ENCODE measurements around the gene AIMP1. TPM values are rescaled to one million over a fixed set of nuclear protein-coding genes. Genes with fewer than 3 reads are reported as not detected.

Gene AIMP1
- total and polyA plus RNA-seq, 12 donors, result 22.8 to 38.6 (median 36.0) TPM

GRCh38 chr4:106334741-106335470, 18.6 kb downstream of the AIMP1 start:
- Histone ChIP-seq H3K36me3 (peaks cover 0 to 100% (median 65%) of the 10 kb centered on the region in 9 donors), H3K27ac (no peak overlapping the region), H3K4me3 (no peak overlapping the region), H3K4me1 (no peaks in the 10 kb centered on the region), H3K27me3 (no peaks in the 10 kb centered on the region), H3K9me3 (peaks cover 0 to 11% (median 4%) of the 10 kb centered on the region in 11 donors)
- DNase-seq (no peak), ATAC-seq (no peak)
- 90 to 98% methylated on average over 1 of the region's 1 CpG for WGBS, 2 donors
- intact Hi-C loops (cut with DNase I), result no loop called here
- TF ChIP-seq CTCF (IDR thresholded peaks at IDR 0.05), result no peak

- intact Hi-C loops (cut with DNase I), result no loop called here
- WGBS, 2 donors, result 97 to 98% methylated on average over 3 of the region's 3 CpGs
- DNase-seq (no peak), ATAC-seq (no peak)
- Histone ChIP-seq H3K36me3 (peaks cover 0 to 100% (median 54%) of the 10 kb centered on the region in 9 donors), H3K4me3 (no peak overlapping the region), H3K27me3 (no peaks in the 10 kb centered on the region), H3K27ac (no peak overlapping the region), H3K4me1 (no peaks in the 10 kb centered on the region), H3K9me3 (peaks cover 0 to 27% (median 4%) of the 10 kb centered on the region in 11 donors)
- no peak for TF ChIP-seq CTCF (IDR thresholded peaks at IDR 0.05)
Measured at GRCh38 chr4:106336618-106337017, 20.3 kb downstream of the AIMP1 start.

GRCh38 chr4:106337916-106338315, 21.6 kb downstream of the AIMP1 start:
- no peaks in the 10 kb centered on the region for H3K4me1 ChIP-seq
- TF ChIP-seq CTCF (IDR thresholded peaks at IDR 0.05), result no peak
- H3K27ac ChIP-seq, result no peak overlapping the region
- H3K36me3 ChIP-seq, result peaks cover 0 to 90% (median 46%) of the 10 kb centered on the region in 9 donors
- no peak for ATAC-seq
- intact Hi-C loops (cut with DNase I), result no loop called here
- H3K4me3 ChIP-seq, result no peak overlapping the region
- no peak for DNase-seq
- peaks cover 0 to 29% (median 4%) of the 10 kb centered on the region in 11 donors for H3K9me3 ChIP-seq
- H3K27me3 ChIP-seq, result no peaks in the 10 kb centered on the region

GRCh38 chr4:106338671-106339070, 22.3 kb downstream of the AIMP1 start:
- TF ChIP-seq CTCF (IDR thresholded peaks at IDR 0.05), result no peak
- no peaks in the 10 kb centered on the region for H3K27me3 ChIP-seq
- peaks cover 0 to 29% (median 4%) of the 10 kb centered on the region in 11 donors for H3K9me3 ChIP-seq
- H3K4me1 ChIP-seq, result peaks cover 0 to 7% (median 0%) of the 10 kb centered on the region in 9 donors
- peaks cover 0 to 82% (median 42%) of the 10 kb centered on the region in 9 donors for H3K36me3 ChIP-seq
- DNase-seq (no peak), ATAC-seq (no peak)
- H3K27ac ChIP-seq, result no peak overlapping the region
- H3K4me3 ChIP-seq, result no peak overlapping the region
- intact Hi-C loops (cut with DNase I), result no loop called here
- WGBS, 2 donors, result 96 to 100% methylated on average over 3 of the region's 3 CpGs
